NCI-H1417 (cell line): ENCODE measurements around the gene TRPV4.

Experiments used
- DNase-seq, 3 experiments: peaks; one replicate each; lab custom pipeline; 2025; lab: John Stamatoyannopoulos, UW

The TRPV4 gene

DNA sequence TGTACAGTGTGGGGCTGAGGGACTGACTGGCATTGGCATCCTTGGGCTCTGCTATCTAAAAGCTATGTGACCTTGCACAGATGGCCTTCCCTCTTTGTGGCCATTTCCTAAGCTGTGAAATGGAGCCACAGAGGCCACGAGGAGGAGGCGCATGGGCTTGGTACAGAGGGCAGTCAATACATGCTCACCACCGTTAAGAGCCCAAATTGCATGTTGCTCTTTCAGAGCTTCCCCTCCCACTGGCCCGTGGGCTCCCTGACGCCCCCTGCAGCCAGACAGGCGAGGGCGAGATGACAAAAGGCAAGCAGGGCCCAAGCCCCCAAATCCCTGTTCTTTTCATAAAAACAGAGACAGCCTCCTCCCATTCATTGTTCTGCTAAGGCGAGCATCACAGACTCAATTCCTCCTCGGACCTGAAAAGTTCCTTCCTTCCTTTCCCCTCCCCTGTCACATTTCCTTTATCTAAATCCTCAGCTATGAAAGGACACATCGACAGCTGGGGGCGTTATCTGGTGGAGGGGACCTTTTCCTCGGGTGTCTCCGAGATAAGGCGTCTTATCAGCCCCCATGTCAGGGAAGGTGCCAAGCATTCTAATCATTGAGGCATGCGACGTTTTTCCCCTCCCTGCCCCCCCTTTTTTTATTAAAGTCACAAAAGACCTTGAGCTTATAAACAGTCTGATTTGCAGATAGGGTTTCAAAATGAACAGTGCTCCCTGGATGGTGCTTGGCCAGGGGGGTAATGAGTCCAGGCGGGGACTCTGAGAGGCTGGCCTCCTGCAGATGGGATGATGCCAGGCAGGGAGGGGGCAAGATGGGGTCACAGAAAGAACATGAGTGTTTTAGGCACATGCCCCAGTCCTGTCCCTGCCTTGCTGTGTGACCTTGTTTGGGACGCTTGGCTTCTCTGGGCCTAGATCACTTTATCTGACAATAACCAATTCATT is 93.2 kb downstream of the TRPV4 start:
- DNase-seq = no peak

DNA sequence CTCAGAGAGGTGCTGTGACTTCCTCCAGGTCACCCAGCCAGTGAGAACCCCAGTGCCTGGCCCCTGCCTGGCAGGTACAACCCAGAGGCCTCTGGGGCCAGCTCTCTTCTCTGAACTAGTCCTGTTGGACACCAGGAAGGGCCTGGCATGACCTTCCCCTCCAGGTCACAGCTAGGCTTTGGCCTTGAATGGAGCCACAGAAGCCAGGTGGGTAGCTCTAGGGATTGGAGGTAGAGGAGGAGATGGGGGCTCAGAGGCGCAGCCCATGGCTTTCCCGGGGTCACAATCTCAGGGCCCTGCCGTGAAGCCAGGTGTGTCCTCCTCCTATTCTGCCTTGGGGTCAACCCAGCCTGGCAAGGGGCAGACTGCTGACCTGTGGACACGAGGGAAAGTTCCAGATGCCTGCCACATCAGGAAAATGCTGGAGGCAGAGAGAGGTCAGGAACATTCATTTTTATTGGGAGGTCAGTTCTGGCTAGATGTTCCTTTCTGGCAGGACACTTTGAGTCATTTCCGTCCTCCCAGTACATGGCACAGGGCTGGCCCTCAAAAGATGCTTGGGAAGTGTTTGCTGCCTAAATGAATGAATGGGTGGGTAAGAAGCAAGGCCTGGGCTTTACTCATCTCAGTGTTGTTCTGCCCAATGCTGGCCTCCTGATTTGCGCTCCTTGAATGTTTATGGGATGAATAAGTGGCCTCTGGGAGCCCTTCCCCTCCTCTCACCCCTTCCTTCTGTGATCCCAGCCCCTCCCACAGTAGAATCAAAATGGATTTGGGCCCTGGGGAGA is 94.1 kb downstream of the TRPV4 start:
- no peak for DNase-seq

- no peak for DNase-seq
These were observed 95.0 kb downstream of the TRPV4 start for GRCh38 chr12:109738209-109738608.

DNA sequence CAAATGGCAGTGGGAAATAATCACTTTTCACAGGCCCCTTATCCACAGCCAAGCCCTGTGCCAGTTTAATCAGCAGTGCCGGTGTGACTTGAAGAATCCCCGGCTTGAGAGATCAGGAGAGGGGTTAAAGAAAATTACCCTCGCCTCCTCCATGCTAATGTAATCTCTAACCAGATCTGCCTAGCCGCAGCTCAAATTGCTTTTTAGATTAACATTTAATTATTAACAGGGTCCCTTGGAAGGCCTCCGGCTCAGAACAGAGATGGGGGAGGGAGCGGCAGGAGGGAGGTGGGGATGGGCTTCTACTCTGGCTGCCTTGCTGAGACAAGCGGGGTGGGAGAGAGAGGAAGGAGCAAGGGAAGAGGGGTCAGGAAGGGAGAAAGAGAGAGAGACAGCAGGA is 95.6 kb downstream of the TRPV4 start:
- DNase-seq = no peak

GRCh38 chr12:109737126-109737525 is 96.1 kb downstream of the TRPV4 start:
- DNase-seq = no peak

DNA sequence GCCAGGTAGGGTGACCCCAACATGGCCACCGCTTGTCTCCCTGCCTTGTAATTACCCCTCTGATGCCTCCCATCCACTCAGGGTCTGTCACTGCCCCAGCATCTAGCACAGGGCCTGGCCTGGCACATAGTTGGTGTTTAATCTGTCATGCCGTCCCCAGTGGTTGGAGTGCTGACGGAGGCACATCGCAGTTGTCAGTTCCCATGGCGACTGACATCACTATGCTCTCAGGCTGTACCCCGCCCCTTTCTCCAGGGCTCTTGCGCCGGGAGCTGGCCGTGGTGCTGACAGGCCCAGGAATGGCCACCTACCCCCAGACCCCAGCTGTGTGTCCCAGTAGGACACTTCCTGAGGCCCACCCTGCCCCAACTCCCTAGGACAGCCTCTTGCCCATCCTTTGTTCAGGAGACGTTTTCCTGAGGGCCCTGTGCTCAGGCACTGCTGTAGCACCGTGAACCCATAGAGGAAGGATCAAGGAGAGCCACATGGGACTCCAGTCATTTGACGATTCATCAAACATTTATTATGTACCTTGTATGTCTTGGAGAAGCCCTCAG is 96.6 kb downstream of the TRPV4 start:
- peak in 1 of 3 experiments; percentile 23 for DNase-seq

DNA sequence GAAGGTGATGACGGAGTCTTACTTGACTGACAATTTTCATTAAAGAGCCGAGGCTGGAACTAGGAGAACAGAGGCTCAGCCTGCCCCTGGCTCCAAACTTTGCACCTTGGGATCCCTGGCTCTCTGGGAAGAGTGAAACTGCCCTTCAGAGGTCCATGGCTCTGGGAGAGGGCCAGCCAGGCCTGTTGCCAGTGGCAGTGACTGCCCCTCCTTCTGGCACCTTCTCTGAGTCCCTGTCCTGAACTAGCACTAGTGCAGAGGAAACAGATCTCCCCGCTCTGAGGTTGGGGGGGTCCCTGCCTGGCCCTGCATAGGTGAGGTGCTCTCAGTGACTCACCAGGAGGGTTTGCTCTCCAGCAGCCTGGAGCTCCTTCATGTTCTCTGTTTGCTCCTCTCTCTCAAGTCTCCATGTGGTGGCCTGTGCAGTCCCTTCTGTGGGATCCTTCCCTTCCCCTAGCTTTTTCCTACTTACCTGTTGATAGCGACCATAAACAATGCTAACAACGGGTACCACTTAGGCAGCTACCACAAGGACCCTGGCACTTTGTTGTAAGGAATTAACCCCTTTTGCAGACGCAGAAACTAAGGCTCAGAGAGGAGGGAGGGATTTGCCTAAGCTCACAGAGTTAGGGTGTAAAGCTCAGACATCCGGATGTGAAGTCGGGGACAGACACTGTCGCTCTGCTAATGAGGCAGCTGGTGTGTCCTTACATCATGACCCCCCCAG is 97.2 kb downstream of the TRPV4 start:
- DNase-seq = no peak

- no peak for DNase-seq
These were observed 98.1 kb downstream of the TRPV4 start for GRCh38 chr12:109735051-109735521.

- peak in 2 of 3 experiments; percentile 38 to 65 for DNase-seq
These were observed 98.8 kb downstream of the TRPV4 start for GRCh38 chr12:109734219-109735000.
